Common myeloid progenitor, CD34-positive (primary cell): ENCODE results near the gene NDUFB11.

Experiments
- CTCF ChIA-PET: fragments of 350-600 bp; sonication (Branson Sonifier 250); formaldehyde crosslinking; loops from one replicate; lab custom pipeline; 2021; ENCODE audit warnings: antibody characterized with exemption; lab: Charles Lee
- POLR2A ChIA-PET: fragments of 350-600 bp; sonication (Branson Sonifier 250); formaldehyde crosslinking; loops from one replicate; lab custom pipeline; 2021; ENCODE audit warnings: antibody characterized with exemption; lab: Charles Lee
- DNase-seq, 3 donors: peaks; one replicate each; pipeline versions ENCODE4 v3.0.0 to v3.0.0-alpha.2; 2013
- H3K27ac ChIP-seq, 2 experiments: 1 replicate in 1 of 2; 2 replicates in 1 of 2; pipeline ENCODE4 v1.7.0; 2013; ENCODE audit warnings: inconsistent platforms in 2 of 2, low read length in 2 of 2, mild to moderate bottlenecking in 2 of 2, low read depth in 1 of 2, moderate library complexity in 1 of 2; ENCODE audit not compliant: severe bottlenecking in 2 of 2, insufficient read depth in 1 of 2, poor library complexity in 1 of 2
- H3K27me3 ChIP-seq, 5 experiments: replicated peaks in 2 of 5; 1 replicate in 3 of 5; 2 replicates in 2 of 5; pipeline versions ENCODE4 v1.6.1 to v1.7.0; 2013; ENCODE audit warnings: low read length in 4 of 5, mild to moderate bottlenecking in 2 of 5, moderate library complexity in 2 of 5, inconsistent platforms in 1 of 5; ENCODE audit not compliant: insufficient read depth in 5 of 5, control insufficient read depth in 4 of 5
- H3K36me3 ChIP-seq, 4 experiments: 1 replicate in 2 of 4; 2 replicates in 2 of 4; pipeline versions ENCODE4 v1.6.1 to v1.7.0; 2013; ENCODE audit warnings: low read length in 3 of 4, control low read depth in 1 of 4, mild to moderate bottlenecking in 1 of 4; ENCODE audit not compliant: control insufficient read depth in 4 of 4, insufficient read depth in 4 of 4
- H3K4me1 ChIP-seq, 4 experiments: 1 replicate in 3 of 4; 2 replicates in 1 of 4; pipeline versions ENCODE4 v1.6.1 to v1.7.1; 2013; ENCODE audit warnings: low read length in 3 of 4, mild to moderate bottlenecking in 3 of 4, control low read depth in 1 of 4, inconsistent platforms in 1 of 4, moderate library complexity in 1 of 4; ENCODE audit not compliant: control insufficient read depth in 4 of 4, insufficient read depth in 4 of 4; ENCODE audit errors: control extremely low read depth in 1 of 4
- H3K4me3 ChIP-seq, 7 experiments: 1 replicate in 4 of 7; 2 replicates in 3 of 7; pipeline versions ENCODE4 v1.5.1 to v1.7.0; 2013; ENCODE audit warnings: mild to moderate bottlenecking in 7 of 7, low read length in 6 of 7, moderate library complexity in 6 of 7, inconsistent platforms in 2 of 7, low read depth in 2 of 7, control low read depth in 1 of 7; ENCODE audit not compliant: insufficient read depth in 4 of 7, control insufficient read depth in 1 of 7; ENCODE audit errors: extremely low read depth in 1 of 7
- H3K9me3 ChIP-seq, 5 experiments: 1 replicate in 4 of 5; 2 replicates in 1 of 5; pipeline versions ENCODE4 v1.6.1 to v1.7.1; 2013; ENCODE audit warnings: low read length in 4 of 5, mild to moderate bottlenecking in 2 of 5, inconsistent platforms in 1 of 5, low read depth in 1 of 5, moderate library complexity in 1 of 5; ENCODE audit not compliant: control insufficient read depth in 4 of 5, insufficient read depth in 2 of 5; ENCODE audit errors: control extremely low read depth in 1 of 5
- WGBS: methylation state at CpG from one replicate; pipeline ENCODE4 v1.1.5; 2013; ENCODE audit not compliant: insufficient coverage; 5-methylcytosine and 5-hydroxymethylcytosine counted together

The NDUFB11 gene

GRCh38 chrX:47189906-47190305, 45.4 kb upstream of the NDUFB11 start:
- Histone ChIP-seq H3K27ac (no peak overlapping the region), H3K4me1 (peaks cover 10 to 27% (median 22%) of the 10 kb centered on the region in 4 experiments), H3K36me3 (peaks cover 0 to 24% (median 9%) of the 10 kb centered on the region in 4 experiments), H3K9me3 (no peaks in the 10 kb centered on the region), H3K27me3 (peaks cover 0 to 50% (median 0%) of the 10 kb centered on the region in 5 experiments), H3K4me3 (no peak overlapping the region)
- DNase-seq: peak in 2 of 3 donors; percentile 31 to 32
- POLR2A ChIA-PET: no interaction called here
- CTCF ChIA-PET: no interaction called here
- 82% methylated on average over 14 of the region's 19 CpGs for WGBS

DNA sequence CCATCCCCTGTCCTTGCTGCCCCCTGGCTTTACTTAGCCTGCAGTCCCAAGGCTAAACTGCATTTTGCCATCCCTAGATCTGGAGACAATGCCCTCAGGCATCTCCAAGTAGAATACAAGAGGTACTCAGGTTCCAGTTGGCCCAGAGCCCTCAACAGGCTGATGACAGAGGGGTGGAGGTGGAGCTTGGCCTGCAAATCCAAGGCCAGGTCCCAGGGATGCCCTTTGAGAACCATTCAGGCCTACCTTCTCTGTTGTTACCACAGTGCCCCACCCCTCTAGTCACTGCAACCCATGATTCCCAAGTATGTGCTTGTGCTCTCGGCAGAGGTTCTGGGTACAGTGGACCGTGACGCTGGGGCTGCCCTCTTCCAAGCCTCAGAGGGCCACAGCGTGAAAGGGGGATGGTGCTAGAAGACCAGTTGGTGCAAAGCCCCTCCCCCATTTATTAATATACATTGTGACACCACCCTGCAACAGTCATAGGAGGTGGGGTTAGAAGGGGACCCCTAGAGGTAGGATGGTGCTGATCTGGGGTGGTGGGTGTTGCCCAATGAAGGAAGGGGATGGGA, 42.7 kb upstream of the NDUFB11 start:
- Histone ChIP-seq H3K27ac (no peak overlapping the region), H3K9me3 (no peaks in the 10 kb centered on the region), H3K36me3 (peaks cover 3 to 39% (median 17%) of the 10 kb centered on the region in 4 experiments), H3K27me3 (peaks cover 0 to 66% (median 0%) of the 10 kb centered on the region in 5 experiments), H3K4me3 (no peak overlapping the region), H3K4me1 (peaks cover 2 to 11% (median 8%) of the 10 kb centered on the region in 4 experiments)
- DNase-seq: no peak
- CTCF ChIA-PET: no interaction called here
- POLR2A ChIA-PET: no interaction called here
- WGBS: 100% methylated on average over 3 of the region's 4 CpGs

GRCh38 chrX:47186096-47186740, 41.7 kb upstream of the NDUFB11 start:
- Histone ChIP-seq H3K27ac (no peak overlapping the region), H3K27me3 (peaks cover 0 to 67% (median 0%) of the 10 kb centered on the region in 5 experiments), H3K4me3 (no peak overlapping the region), H3K4me1 (peaks cover 0 to 6% (median 2%) of the 10 kb centered on the region in 4 experiments), H3K36me3 (peaks cover 3 to 49% (median 22%) of the 10 kb centered on the region in 4 experiments), H3K9me3 (no peaks in the 10 kb centered on the region)
- DNase-seq: no peak
- CTCF ChIA-PET: interaction anchor here (0.6 kb wide), 1 partner anchor 33 kb away, joined by 3 read pairs; no protein-coding TSS in a partner anchor
- POLR2A ChIA-PET: no interaction called here
- 89% methylated on average over 23 of the region's 27 CpGs for WGBS

GRCh38 chrX:47185241-47185640, 40.7 kb upstream of the NDUFB11 start:
- 92% methylated on average over 11 of the region's 17 CpGs for WGBS
- Histone ChIP-seq H3K36me3 (peaks cover 3 to 57% (median 26%) of the 10 kb centered on the region in 4 experiments), H3K4me1 (peaks cover 0 to under 1% (median 0%) of the 10 kb centered on the region in 4 experiments), H3K4me3 (no peak overlapping the region), H3K9me3 (no peaks in the 10 kb centered on the region), H3K27ac (no peak overlapping the region), H3K27me3 (peaks cover 0 to 60% (median 0%) of the 10 kb centered on the region in 5 experiments)
- ChIA-PET POLR2A (no interaction called here), CTCF (no interaction called here)
- DNase-seq: no peak

- Histone ChIP-seq H3K36me3 (peaks cover 3 to 62% (median 29%) of the 10 kb centered on the region in 4 experiments), H3K9me3 (no peaks in the 10 kb centered on the region), H3K27ac (no peak overlapping the region), H3K27me3 (peaks cover 0 to 61% (median 0%) of the 10 kb centered on the region in 5 experiments), H3K4me3 (no peak overlapping the region), H3K4me1 (no peaks in the 10 kb centered on the region)
- ChIA-PET POLR2A (no interaction called here), CTCF (no interaction called here)
- 86% methylated on average over 3 of the region's 4 CpGs for WGBS
- DNase-seq: no peak
Observed at GRCh38 chrX:47184486-47184885, 40.0 kb upstream of the NDUFB11 start.

GRCh38 chrX:47182106-47182700, 37.7 kb upstream of the NDUFB11 start:
- H3K9me3 ChIP-seq: no peaks in the 10 kb centered on the region
- no peak for DNase-seq
- no peak overlapping the region for H3K4me3 ChIP-seq
- peaks cover 3 to 81% (median 41%) of the 10 kb centered on the region in 4 experiments for H3K36me3 ChIP-seq
- CTCF ChIA-PET: interaction anchor here (1.3 kb wide), 1 partner anchor 11 kb away, joined by 4 read pairs; no protein-coding TSS in a partner anchor
- 87% methylated on average over 9 of the region's 9 CpGs for WGBS
- H3K27ac ChIP-seq: peak overlapping the region in 1 of 2 experiments; percentile 14
- peaks cover 0 to 73% (median 0%) of the 10 kb centered on the region in 5 experiments for H3K27me3 ChIP-seq
- H3K4me1 ChIP-seq: no peaks in the 10 kb centered on the region
- POLR2A ChIA-PET: no interaction called here
